Measurements from ENCODE around the gene GAB2.

DNA sequence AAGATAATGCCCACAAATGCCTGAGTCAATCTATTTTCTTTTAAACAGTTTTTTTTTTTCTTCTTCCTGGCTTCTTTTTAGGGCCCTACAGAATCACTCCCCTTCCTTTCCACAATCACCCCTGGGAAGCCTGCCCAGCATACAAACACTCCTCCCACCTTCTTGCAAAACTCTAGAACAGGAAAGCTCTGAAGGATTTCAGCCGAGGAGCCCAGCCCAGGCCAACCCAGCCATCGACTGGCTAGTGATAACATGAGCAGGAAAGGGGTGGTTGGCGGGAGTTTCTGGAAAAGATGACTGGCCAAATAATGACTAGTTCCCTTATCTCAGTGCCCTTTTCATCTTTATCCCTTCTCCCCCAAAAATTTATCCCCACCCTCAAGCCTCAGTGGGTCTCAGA, 160.7 kb downstream of the GAB2 start:
- TF ChIP-seq, protein P1, sequence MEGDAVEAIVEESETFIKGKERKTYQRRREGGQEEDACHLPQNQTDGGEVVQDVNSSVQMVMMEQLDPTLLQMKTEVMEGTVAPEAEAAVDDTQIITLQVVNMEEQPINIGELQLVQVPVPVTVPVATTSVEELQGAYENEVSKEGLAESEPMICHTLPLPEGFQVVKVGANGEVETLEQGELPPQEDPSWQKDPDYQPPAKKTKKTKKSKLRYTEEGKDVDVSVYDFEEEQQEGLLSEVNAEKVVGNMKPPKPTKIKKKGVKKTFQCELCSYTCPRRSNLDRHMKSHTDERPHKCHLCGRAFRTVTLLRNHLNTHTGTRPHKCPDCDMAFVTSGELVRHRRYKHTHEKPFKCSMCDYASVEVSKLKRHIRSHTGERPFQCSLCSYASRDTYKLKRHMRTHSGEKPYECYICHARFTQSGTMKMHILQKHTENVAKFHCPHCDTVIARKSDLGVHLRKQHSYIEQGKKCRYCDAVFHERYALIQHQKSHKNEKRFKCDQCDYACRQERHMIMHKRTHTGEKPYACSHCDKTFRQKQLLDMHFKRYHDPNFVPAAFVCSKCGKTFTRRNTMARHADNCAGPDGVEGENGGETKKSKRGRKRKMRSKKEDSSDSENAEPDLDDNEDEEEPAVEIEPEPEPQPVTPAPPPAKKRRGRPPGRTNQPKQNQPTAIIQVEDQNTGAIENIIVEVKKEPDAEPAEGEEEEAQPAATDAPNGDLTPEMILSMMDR (IDR thresholded peaks at IDR 0.05) = no peak
- TF ChIP-seq, protein P2, sequence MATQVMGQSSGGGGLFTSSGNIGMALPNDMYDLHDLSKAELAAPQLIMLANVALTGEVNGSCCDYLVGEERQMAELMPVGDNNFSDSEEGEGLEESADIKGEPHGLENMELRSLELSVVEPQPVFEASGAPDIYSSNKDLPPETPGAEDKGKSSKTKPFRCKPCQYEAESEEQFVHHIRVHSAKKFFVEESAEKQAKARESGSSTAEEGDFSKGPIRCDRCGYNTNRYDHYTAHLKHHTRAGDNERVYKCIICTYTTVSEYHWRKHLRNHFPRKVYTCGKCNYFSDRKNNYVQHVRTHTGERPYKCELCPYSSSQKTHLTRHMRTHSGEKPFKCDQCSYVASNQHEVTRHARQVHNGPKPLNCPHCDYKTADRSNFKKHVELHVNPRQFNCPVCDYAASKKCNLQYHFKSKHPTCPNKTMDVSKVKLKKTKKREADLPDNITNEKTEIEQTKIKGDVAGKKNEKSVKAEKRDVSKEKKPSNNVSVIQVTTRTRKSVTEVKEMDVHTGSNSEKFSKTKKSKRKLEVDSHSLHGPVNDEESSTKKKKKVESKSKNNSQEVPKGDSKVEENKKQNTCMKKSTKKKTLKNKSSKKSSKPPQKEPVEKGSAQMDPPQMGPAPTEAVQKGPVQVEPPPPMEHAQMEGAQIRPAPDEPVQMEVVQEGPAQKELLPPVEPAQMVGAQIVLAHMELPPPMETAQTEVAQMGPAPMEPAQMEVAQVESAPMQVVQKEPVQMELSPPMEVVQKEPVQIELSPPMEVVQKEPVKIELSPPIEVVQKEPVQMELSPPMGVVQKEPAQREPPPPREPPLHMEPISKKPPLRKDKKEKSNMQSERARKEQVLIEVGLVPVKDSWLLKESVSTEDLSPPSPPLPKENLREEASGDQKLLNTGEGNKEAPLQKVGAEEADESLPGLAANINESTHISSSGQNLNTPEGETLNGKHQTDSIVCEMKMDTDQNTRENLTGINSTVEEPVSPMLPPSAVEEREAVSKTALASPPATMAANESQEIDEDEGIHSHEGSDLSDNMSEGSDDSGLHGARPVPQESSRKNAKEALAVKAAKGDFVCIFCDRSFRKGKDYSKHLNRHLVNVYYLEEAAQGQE (IDR thresholded peaks at IDR 0.05; ENCODE audit: insufficient read depth in 1 of 2, low read depth in 2 of 2, low read length in 1 of 2) = no peak
